Upper lobe of left lung (tissue), 6 donors: ENCODE data around the gene IFNG-AS1. TPM values are rescaled to one million over a fixed set of nuclear protein-coding genes. Genes with fewer than 3 reads are reported as not detected.

Experiments
- ATAC-seq, 2 donors: fragments of 200-7000 bp; cut with Tn5 transposase; one replicate each; pipeline ENCODE4 v1.9.1; 2022; ENCODE audit warnings: mild to moderate bottlenecking in 2 of 2, moderate library complexity in 2 of 2; ENCODE audit not compliant: low FRiP score in 2 of 2
- DNase-seq, 2 donors: peaks; one replicate each; pipeline ENCODE4 v3.0.0-alpha.2; 2019 to 2020
- H3K27ac ChIP-seq, 4 donors: fragments of 200-600 bp; sonication (generic); one replicate each; pipeline ENCODE4 v1.5.1; 2016 to 2019
- H3K27me3 ChIP-seq, 4 donors: fragments of 200-600 bp; sonication (generic); one replicate each; pipeline ENCODE4 v1.5.1; 2017 to 2019
- H3K36me3 ChIP-seq, 4 donors: fragments of 200-600 bp; sonication (generic); one replicate each; pipeline ENCODE4 v1.5.1; 2016 to 2019
- H3K4me1 ChIP-seq, 4 donors: fragments of 200-600 bp; sonication (generic); one replicate each; pipeline ENCODE4 v1.5.1; 2018 to 2019
- H3K4me3 ChIP-seq, 4 donors: fragments of 200-600 bp; sonication (generic); one replicate each; pipeline ENCODE4 v1.5.1; 2017 to 2019; ENCODE audit warnings: mild to moderate bottlenecking in 2 of 4, moderate library complexity in 1 of 4
- H3K9me3 ChIP-seq, 4 donors: fragments of 200-600 bp; sonication (generic); one replicate each; pipeline ENCODE4 v1.5.1; 2018 to 2019
- EP300 ChIP-seq, 4 donors: sonication (generic); formaldehyde crosslinking; IDR thresholded peaks; one replicate each; pipeline ENCODE4 v1.5.1; 2017; ENCODE audit warnings: antibody characterized with exemption in 4 of 4, control low read depth in 2 of 4
- POLR2A ChIP-seq, 4 donors: fragments of 450-650 bp; IDR thresholded peaks; one replicate each; pipeline ENCODE4 v1.5.1; 2016 to 2017; ENCODE audit warnings: antibody characterized with exemption in 4 of 4, mild to moderate bottlenecking in 2 of 4
- POLR2AphosphoS5 ChIP-seq, 2 donors: sonication (generic); formaldehyde crosslinking; IDR thresholded peaks; one replicate each; pipeline ENCODE4 v1.5.1; 2017; ENCODE audit warnings: antibody characterized with exemption in 2 of 2
- WGBS, 2 donors: methylation state at CpG; one replicate each; pipeline ENCODE4 v1.1.5; 2017 to 2018; 5-methylcytosine and 5-hydroxymethylcytosine counted together
- total RNA-seq, 6 donors: library from RNA; depleted of rRNA in 4 of 6; stranded (reverse); fragments of >200 nt in 4 of 6; gene quantifications; one replicate each; pipeline versions ENCODE4 v1.1.0 to v1.2.1, GENCODE V29; 2016 to 2021
- TF ChIP-seq, protein P1 (sequence below), 6 experiments: fragments of 450-650 bp in 4 of 6; fragments of 200-600 bp in 2 of 6; sonication (generic) in 2 of 6; IDR thresholded peaks; one replicate each; pipeline ENCODE4 v1.5.1; 2016 to 2019; ENCODE audit warnings: antibody characterized with exemption in 6 of 6
- donor health status: DM: no; HTN: no; CAD: no; lungs with moderate emphysema.
- donor health status: DM: no; HTN: yes; CAD: no; lungs with severe emphysema.

The IFNG-AS1 gene
- total RNA-seq, 6 donors from 2014 or later: 0.17 to 5.2 (median 1.7) TPM; not detected in 2

DNA sequence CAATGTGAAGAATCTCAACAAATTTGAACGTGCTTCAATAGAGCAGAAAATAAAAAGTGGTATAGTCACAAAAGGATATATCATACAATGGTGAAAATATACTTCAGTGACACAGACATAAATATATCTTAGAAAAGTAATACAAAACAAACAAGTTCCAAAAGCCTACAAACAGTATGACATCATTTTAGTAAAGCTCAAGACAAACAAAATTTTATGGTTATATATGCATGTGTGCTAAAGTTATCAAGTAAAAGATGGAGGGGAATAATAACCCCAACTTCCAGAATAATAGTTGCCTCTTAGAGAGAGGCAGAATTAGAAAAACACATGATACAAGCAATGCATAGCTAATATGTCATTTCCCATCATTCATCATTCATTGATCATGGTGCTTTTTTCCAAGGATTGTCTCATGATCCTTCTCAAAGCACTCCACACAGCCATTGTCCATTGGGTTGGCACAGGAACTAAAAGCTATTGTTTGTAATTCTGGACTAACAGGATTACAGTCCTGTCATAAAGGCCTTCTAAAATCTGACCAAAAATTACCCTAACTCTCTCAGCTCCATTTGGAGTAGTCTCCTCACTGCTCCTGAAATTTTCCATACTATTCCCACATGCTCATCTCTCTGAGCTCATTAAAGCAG is 59.5 kb downstream of the IFNG-AS1 start:
- Histone ChIP-seq H3K27ac (no peak overlapping the region), H3K27me3 (no peaks in the 10 kb centered on the region), H3K9me3 (no peaks in the 10 kb centered on the region), H3K36me3 (no peaks in the 10 kb centered on the region), H3K4me3 (no peak overlapping the region), H3K4me1 (no peaks in the 10 kb centered on the region)
- DNase-seq: no peak
- WGBS, 2 donors: 87 to 88% methylated on average over 1 of the region's 1 CpG
- no peak for ATAC-seq
- no peak for TF ChIP-seq POLR2AphosphoS5 (IDR thresholded peaks at IDR 0.05)

DNA sequence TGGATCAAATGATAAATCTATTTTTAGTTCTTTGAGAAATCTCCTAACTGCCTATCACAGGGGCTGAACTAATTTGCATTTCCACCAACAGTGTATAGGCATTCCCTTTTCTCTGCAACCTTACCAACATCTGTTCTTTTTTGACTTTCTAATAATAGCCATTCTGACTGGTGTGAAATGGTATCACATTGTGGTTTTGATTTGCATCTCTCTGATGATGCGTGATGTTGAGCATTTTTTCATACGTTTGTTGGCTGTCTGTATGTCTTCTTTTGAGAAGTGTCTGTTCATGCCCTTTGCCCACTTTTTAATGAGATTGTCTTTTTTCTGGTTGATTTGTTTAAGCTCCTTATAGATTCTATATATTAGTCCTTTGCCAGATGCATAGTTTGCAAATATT is 67.1 kb downstream of the IFNG-AS1 start:
- DNase-seq: no peak
- H3K4me3 ChIP-seq: no peak overlapping the region
- H3K27me3 ChIP-seq: no peaks in the 10 kb centered on the region

DNA sequence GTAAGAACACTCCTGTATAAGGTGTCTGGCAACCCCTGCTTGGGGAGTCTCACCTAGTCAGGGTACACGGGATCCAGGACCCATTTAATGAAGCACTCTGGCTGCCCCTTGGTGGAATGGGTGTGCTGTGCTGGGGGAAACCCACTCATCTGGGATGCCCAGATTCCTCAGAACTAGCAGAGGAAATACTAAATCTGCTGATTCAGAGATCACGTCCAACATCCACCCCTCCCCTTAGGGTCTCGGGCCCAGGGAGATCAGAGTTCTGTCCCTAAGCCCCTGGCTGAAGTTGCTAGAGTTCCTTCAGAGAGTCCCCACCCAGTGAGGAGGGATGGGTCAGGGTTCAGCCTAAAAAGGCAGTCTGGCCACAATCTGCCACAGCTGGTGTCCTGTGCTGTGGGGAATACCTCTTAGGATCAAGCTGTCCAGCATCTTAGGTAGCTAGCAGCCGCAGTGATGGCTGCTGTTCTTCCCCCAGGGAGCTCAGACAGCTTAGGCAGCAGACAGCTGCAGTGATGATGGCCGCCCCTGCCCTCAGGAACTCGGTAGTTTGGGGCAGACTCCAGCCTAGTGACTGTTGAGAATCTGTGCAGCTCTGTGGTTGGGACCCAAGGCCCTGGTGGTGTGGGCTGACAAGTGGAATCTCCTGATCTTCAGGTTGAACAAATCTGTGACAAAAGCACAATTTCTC is 74.8 kb downstream of the IFNG-AS1 start:
- H3K4me3 ChIP-seq: no peak overlapping the region
- no peak overlapping the region for H3K27ac ChIP-seq
- H3K4me1 ChIP-seq: no peaks in the 10 kb centered on the region
- H3K9me3 ChIP-seq: peaks cover 0 to 7% (median 3%) of the 10 kb centered on the region in 4 donors
- no peak for ATAC-seq
- DNase-seq: no peak
- H3K36me3 ChIP-seq: no peaks in the 10 kb centered on the region
- H3K27me3 ChIP-seq: no peaks in the 10 kb centered on the region
- 63 to 76% methylated on average over 3 to 6 of the region's 6 CpGs for WGBS, 2 donors
- TF ChIP-seq POLR2AphosphoS5 (IDR thresholded peaks at IDR 0.05) (no peak), POLR2A (IDR thresholded peaks at IDR 0.05) (no peak), EP300 (IDR thresholded peaks at IDR 0.05) (no peak)
- TF ChIP-seq, protein P1, sequence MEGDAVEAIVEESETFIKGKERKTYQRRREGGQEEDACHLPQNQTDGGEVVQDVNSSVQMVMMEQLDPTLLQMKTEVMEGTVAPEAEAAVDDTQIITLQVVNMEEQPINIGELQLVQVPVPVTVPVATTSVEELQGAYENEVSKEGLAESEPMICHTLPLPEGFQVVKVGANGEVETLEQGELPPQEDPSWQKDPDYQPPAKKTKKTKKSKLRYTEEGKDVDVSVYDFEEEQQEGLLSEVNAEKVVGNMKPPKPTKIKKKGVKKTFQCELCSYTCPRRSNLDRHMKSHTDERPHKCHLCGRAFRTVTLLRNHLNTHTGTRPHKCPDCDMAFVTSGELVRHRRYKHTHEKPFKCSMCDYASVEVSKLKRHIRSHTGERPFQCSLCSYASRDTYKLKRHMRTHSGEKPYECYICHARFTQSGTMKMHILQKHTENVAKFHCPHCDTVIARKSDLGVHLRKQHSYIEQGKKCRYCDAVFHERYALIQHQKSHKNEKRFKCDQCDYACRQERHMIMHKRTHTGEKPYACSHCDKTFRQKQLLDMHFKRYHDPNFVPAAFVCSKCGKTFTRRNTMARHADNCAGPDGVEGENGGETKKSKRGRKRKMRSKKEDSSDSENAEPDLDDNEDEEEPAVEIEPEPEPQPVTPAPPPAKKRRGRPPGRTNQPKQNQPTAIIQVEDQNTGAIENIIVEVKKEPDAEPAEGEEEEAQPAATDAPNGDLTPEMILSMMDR (IDR thresholded peaks at IDR 0.05): no peak

More for the DNA sequence above, 67.1 kb downstream of the IFNG-AS1 start:
- H3K27ac ChIP-seq: no peak overlapping the region
- no peaks in the 10 kb centered on the region for H3K36me3 ChIP-seq
- no peak for ATAC-seq
- H3K9me3 ChIP-seq: peaks cover 0 to 7% (median 0%) of the 10 kb centered on the region in 4 donors
- WGBS, 2 donors: 79 to 80% methylated on average over 2 of the region's 2 CpGs
- no peak for TF ChIP-seq POLR2A (IDR thresholded peaks at IDR 0.05)
- TF ChIP-seq, protein P1 (IDR thresholded peaks at IDR 0.05): no peak
- TF ChIP-seq POLR2AphosphoS5 (IDR thresholded peaks at IDR 0.05): no peak
- no peak for TF ChIP-seq EP300 (IDR thresholded peaks at IDR 0.05)
- no peaks in the 10 kb centered on the region for H3K4me1 ChIP-seq

DNA sequence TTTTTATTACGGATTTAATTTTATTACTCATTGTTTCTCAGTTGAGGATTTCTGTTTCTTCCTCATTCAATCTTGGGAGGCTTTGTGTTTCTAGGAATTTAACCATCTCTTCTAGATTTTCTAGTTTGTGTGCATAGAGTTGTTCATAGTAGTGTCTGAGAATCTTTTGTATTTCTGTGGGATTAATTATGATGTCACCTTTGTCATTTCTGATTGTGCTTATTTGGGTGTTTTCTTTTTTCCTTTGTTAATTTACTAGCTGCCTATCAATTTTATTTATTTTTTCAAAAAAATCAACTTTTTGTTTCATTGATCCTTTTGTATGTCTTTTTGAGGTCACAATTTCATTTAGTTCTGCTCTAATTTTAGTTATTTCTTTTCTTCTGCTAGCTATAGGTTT is 75.9 kb downstream of the IFNG-AS1 start:
- H3K9me3 ChIP-seq: peaks cover 0 to 7% (median 3%) of the 10 kb centered on the region in 4 donors
- no peak overlapping the region for H3K27ac ChIP-seq
- WGBS, 2 donors: 79 to 94% methylated on average over 1 of the region's 1 CpG
- no peak for ATAC-seq
- no peaks in the 10 kb centered on the region for H3K4me1 ChIP-seq
- no peaks in the 10 kb centered on the region for H3K36me3 ChIP-seq
- H3K27me3 ChIP-seq: no peaks in the 10 kb centered on the region
- DNase-seq: no peak
- TF ChIP-seq POLR2A (IDR thresholded peaks at IDR 0.05): no peak
- no peak for TF ChIP-seq EP300 (IDR thresholded peaks at IDR 0.05)
- TF ChIP-seq, protein P1 (IDR thresholded peaks at IDR 0.05): no peak
- no peak for TF ChIP-seq POLR2AphosphoS5 (IDR thresholded peaks at IDR 0.05)
- H3K4me3 ChIP-seq: no peak overlapping the region

- H3K36me3 ChIP-seq: no peaks in the 10 kb centered on the region
- DNase-seq: no peak
- no peaks in the 10 kb centered on the region for H3K27me3 ChIP-seq
- ATAC-seq: no peak
- WGBS, 2 donors: 80 to 93% methylated on average over 1 of the region's 1 CpG
- H3K4me1 ChIP-seq: no peaks in the 10 kb centered on the region
- no peak for TF ChIP-seq POLR2A (IDR thresholded peaks at IDR 0.05)
- TF ChIP-seq POLR2AphosphoS5 (IDR thresholded peaks at IDR 0.05): no peak
- TF ChIP-seq, protein P1 (IDR thresholded peaks at IDR 0.05): no peak
- no peak for TF ChIP-seq EP300 (IDR thresholded peaks at IDR 0.05)
- H3K4me3 ChIP-seq: no peak overlapping the region
- no peak overlapping the region for H3K27ac ChIP-seq
- H3K9me3 ChIP-seq: peaks cover 0 to 7% (median 3%) of the 10 kb centered on the region in 4 donors
These were observed 76.4 kb downstream of the IFNG-AS1 start for GRCh38 chr12:68065687-68066086.
